HepG2 (cell line): Measurements from ENCODE around the gene SPON2. TPM values are rescaled to one million over a fixed set of nuclear protein-coding genes. Genes with fewer than 3 reads are reported as not detected.

ENCODE experiments used
- CC2D1A ChIP-seq: sonication (generic); formaldehyde crosslinking; IDR thresholded peaks from 2 replicates; pipeline ENCODE4 v1.8.1; 2023; ENCODE audit warnings: mild to moderate bottlenecking, missing genetic modification reagents
- ELF4 ChIP-seq: sonication (generic); formaldehyde crosslinking; IDR thresholded peaks from 2 replicates; pipeline ENCODE4 v1.5.0; 2020; ENCODE audit warnings: missing genetic modification reagents, mild to moderate bottlenecking, moderate library complexity, borderline replicate concordance
- FOXO1 ChIP-seq: sonication (generic); formaldehyde crosslinking; IDR thresholded peaks from 2 replicates; pipeline ENCODE4 v1.4.0; 2020; ENCODE audit warnings: missing genetic modification reagents
- HNRNPUL1 ChIP-seq: fragments of 200-400 bp; formaldehyde crosslinking; IDR thresholded peaks from 2 replicates; pipeline ENCODE4 v1.6.1; 2017; ENCODE audit warnings: low read depth, mild to moderate bottlenecking, low read length, moderate library complexity
- MAFK ChIP-seq, 2 experiments: IDR thresholded peaks in 1 of 2; conservative IDR thresholded peaks in 1 of 2; 2 replicates each; pipeline ENCODE4 v1.6.1; 2011; ENCODE audit warnings: improper control_type of control experiment in 2 of 2, low read length in 2 of 2
- MBNL3 ChIP-seq: fragments of 250-450 bp; sonication (Bioruptor Pico); conservative IDR thresholded peaks from 2 replicates; pipeline ENCODE4 v1.8.0; 2022; ENCODE audit warnings: mild to moderate bottlenecking, inconsistent platforms
- PHF8 ChIP-seq: sonication (generic); formaldehyde crosslinking; IDR thresholded peaks from 2 replicates; pipeline ENCODE4 v1.5.0; 2020; ENCODE audit warnings: missing genetic modification reagents
- PLRG1 ChIP-seq: fragments of 450-650 bp; conservative IDR thresholded peaks from 2 replicates; pipeline ENCODE4 v1.6.1; 2016
- RXRB ChIP-seq: IDR thresholded peaks from 2 replicates; pipeline ENCODE4 v1.6.1; 2016; ENCODE audit warnings: borderline replicate concordance, missing genetic modification reagents, missing compliant biosample characterization
- SOX6 ChIP-seq, 2 experiments: fragments of 450-650 bp in 1 of 2; sonication (generic) in 1 of 2; formaldehyde crosslinking in 1 of 2; IDR thresholded peaks; 2 replicates each; pipeline versions ENCODE4 v1.4.0 to v1.6.1; 2017 to 2020; ENCODE audit warnings: antibody characterized with exemption in 1 of 2, mild to moderate bottlenecking in 1 of 2, missing genetic modification reagents in 1 of 2
- XBP1 ChIP-seq: sonication (generic); formaldehyde crosslinking; IDR thresholded peaks from 2 replicates; pipeline ENCODE4 v1.5.0; 2020; ENCODE audit warnings: missing genetic modification reagents
- ZC3H13 ChIP-seq: sonication (generic); formaldehyde crosslinking; IDR thresholded peaks from 2 replicates; pipeline ENCODE4 v1.8.1; 2023; ENCODE audit warnings: mild to moderate bottlenecking, missing genetic modification reagents, moderate library complexity
- ZMAT3 ChIP-seq: sonication (generic); formaldehyde crosslinking; conservative IDR thresholded peaks from 2 replicates; pipeline ENCODE4 v1.7.0; 2021; ENCODE audit warnings: missing genetic modification reagents
- ZNF121 ChIP-seq: sonication (generic); formaldehyde crosslinking; IDR thresholded peaks from 2 replicates; pipeline ENCODE4 v1.5.0; 2020; ENCODE audit warnings: mild to moderate bottlenecking, missing genetic modification reagents
- ZNF205 ChIP-seq: IDR thresholded peaks from 2 replicates; pipeline ENCODE4 v1.6.1; 2018; ENCODE audit warnings: missing biosample characterization, missing genetic modification reagents
- ZNF296 ChIP-seq: sonication (generic); formaldehyde crosslinking; conservative IDR thresholded peaks from 2 replicates; pipeline ENCODE4 v1.5.0; 2020; ENCODE audit warnings: mild to moderate bottlenecking, missing genetic modification reagents
- ZNF468 ChIP-seq: sonication (generic); formaldehyde crosslinking; IDR thresholded peaks from 2 replicates; pipeline ENCODE4 v1.8.0; 2022; ENCODE audit warnings: mild to moderate bottlenecking, moderate library complexity, missing genetic modification reagents
- ZNF619 ChIP-seq: sonication (generic); formaldehyde crosslinking; IDR thresholded peaks from 2 replicates; pipeline ENCODE4 v1.4.0; 2020; ENCODE audit warnings: mild to moderate bottlenecking, missing genetic modification reagents
- ZNF713 ChIP-seq: sonication (generic); formaldehyde crosslinking; IDR thresholded peaks from 2 replicates; pipeline ENCODE4 v1.4.0; 2020; ENCODE audit warnings: mild to moderate bottlenecking, missing genetic modification reagents
- ZNF878 ChIP-seq: sonication (generic); formaldehyde crosslinking; IDR thresholded peaks from 2 replicates; pipeline ENCODE4 v1.8.1; 2023; ENCODE audit warnings: mild to moderate bottlenecking, missing genetic modification reagents, moderate library complexity
- ZSCAN9 ChIP-seq: IDR thresholded peaks from 2 replicates; pipeline ENCODE4 v1.6.1; 2016; ENCODE audit warnings: borderline replicate concordance
- polyA plus RNA-seq, 8 experiments: library from polyadenylated mRNA; depleted of rRNA in 3 of 8; stranded (reverse) in 7 of 8; unstranded in 1 of 8; fragments of >200 nt; fragmentation: Illumina TruSeq in 4 of 8; extraction: Trizol in 4 of 8; gene quantifications; 2 replicates each; pipeline versions ENCODE4 v1.2.1 to v1.2.3, GENCODE V29; 2011 to 2016; ENCODE audit warnings: low read depth in 4 of 8, missing spikeins in 1 of 8, mixed read lengths in 1 of 8; ENCODE audit not compliant: insufficient read depth in 1 of 8
- total RNA-seq, 5 experiments: library from RNA; depleted of rRNA; stranded (reverse); fragments of >200 nt; fragmentation: Illumina TruSeq; extraction: Trizol; gene quantifications; 2 replicates each; pipeline ENCODE4 v1.2.3, GENCODE V29; 2016; ENCODE audit warnings: low read depth in 1 of 5
- TF ChIP-seq, protein P1 (sequence below): IDR thresholded peaks from 2 replicates; pipeline ENCODE4 v1.6.1; 2012; ENCODE audit warnings: inconsistent platforms
- TF ChIP-seq, protein P2 (sequence below): sonication (generic); formaldehyde crosslinking; IDR thresholded peaks from 2 replicates; pipeline ENCODE4 v1.4.0; 2020; ENCODE audit warnings: missing genetic modification reagents
- TF ChIP-seq, protein P3 (sequence below): sonication (generic); formaldehyde crosslinking; IDR thresholded peaks from 2 replicates; pipeline ENCODE4 v1.4.0; 2020; ENCODE audit warnings: missing genetic modification reagents
- TF ChIP-seq, protein P4 (sequence below), 2 experiments: sonication (generic) in 1 of 2; formaldehyde crosslinking in 1 of 2; IDR thresholded peaks; 2 replicates each; pipeline versions ENCODE4 v1.5.1 to v1.6.1; 2011 to 2020; ENCODE audit warnings: borderline replicate concordance in 1 of 2, low read depth in 1 of 2, low read length in 1 of 2, mild to moderate bottlenecking in 1 of 2, missing genetic modification reagents in 1 of 2, moderate library complexity in 1 of 2

SPON2 gene
- total and polyA plus RNA-seq, 2 of the 13 experiments (the other 11 are each of a cell fraction or from before 2014, with no cell fraction given) = 17.4 to 55.2 TPM

GRCh38 chr4:1172971-1173757 is 781 bp upstream of the SPON2 start (continued):
- no peak for TF ChIP-seq SOX6 (IDR thresholded peaks at IDR 0.05)
- TF ChIP-seq SOX6 (CRISPR knock-in tag; IDR thresholded peaks at IDR 0.05) = peak; percentile 58
- no peak for TF ChIP-seq ZNF296 (CRISPR knock-in tag)
- TF ChIP-seq ELF4 (CRISPR knock-in tag) = no peak
- no peak for TF ChIP-seq XBP1 (CRISPR knock-in tag)
- TF ChIP-seq MBNL3 (CRISPR knock-in tag) = no peak
- TF ChIP-seq ZNF121 = no peak
- TF ChIP-seq ZNF619 (CRISPR knock-in tag) = no peak
- no peak for TF ChIP-seq MAFK (conservative IDR thresholded peaks at IDR 0.05 in 1 of 2, IDR thresholded peaks at IDR 0.05 in 1 of 2; ENCODE audit: low read length in 2 of 2)
- TF ChIP-seq, protein P1, sequence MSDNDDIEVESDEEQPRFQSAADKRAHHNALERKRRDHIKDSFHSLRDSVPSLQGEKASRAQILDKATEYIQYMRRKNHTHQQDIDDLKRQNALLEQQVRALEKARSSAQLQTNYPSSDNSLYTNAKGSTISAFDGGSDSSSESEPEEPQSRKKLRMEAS = peak; percentile 34; the same call in 1 of the 2 replicates
- no peak; the same call in 1 of the 2 replicates for TF ChIP-seq ZNF878 (CRISPR knock-in tag)
- no peak for TF ChIP-seq ZSCAN9 (CRISPR knock-in tag)
- TF ChIP-seq, protein P2, sequence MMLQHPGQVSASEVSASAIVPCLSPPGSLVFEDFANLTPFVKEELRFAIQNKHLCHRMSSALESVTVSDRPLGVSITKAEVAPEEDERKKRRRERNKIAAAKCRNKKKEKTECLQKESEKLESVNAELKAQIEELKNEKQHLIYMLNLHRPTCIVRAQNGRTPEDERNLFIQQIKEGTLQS (CRISPR knock-in tag) = no peak
- TF ChIP-seq PLRG1 = no peak
- TF ChIP-seq, protein P3, sequence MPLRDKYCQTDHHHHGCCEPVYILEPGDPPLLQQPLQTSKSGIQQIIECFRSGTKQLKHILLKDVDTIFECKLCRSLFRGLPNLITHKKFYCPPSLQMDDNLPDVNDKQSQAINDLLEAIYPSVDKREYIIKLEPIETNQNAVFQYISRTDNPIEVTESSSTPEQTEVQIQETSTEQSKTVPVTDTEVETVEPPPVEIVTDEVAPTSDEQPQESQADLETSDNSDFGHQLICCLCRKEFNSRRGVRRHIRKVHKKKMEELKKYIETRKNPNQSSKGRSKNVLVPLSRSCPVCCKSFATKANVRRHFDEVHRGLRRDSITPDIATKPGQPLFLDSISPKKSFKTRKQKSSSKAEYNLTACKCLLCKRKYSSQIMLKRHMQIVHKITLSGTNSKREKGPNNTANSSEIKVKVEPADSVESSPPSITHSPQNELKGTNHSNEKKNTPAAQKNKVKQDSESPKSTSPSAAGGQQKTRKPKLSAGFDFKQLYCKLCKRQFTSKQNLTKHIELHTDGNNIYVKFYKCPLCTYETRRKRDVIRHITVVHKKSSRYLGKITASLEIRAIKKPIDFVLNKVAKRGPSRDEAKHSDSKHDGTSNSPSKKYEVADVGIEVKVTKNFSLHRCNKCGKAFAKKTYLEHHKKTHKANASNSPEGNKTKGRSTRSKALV = no peak
- TF ChIP-seq RXRB (CRISPR knock-in tag) = no peak; the same call in 1 of the 2 replicates
- TF ChIP-seq HNRNPUL1 = no peak
- TF ChIP-seq FOXO1 = peak; percentile 24
- no peak for TF ChIP-seq CC2D1A (CRISPR knock-in tag)
- TF ChIP-seq, protein P4, sequence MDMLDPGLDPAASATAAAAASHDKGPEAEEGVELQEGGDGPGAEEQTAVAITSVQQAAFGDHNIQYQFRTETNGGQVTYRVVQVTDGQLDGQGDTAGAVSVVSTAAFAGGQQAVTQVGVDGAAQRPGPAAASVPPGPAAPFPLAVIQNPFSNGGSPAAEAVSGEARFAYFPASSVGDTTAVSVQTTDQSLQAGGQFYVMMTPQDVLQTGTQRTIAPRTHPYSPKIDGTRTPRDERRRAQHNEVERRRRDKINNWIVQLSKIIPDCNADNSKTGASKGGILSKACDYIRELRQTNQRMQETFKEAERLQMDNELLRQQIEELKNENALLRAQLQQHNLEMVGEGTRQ (IDR thresholded peaks at IDR 0.05; ENCODE audit: low read depth, low read length) = no peak
- TF ChIP-seq, protein P4 (CRISPR knock-in tag; IDR thresholded peaks at IDR 0.05; ENCODE audit: borderline replicate concordance) = no peak
- TF ChIP-seq ZC3H13 (CRISPR knock-in tag) = no peak; the same call in 1 of the 2 replicates
- no peak for TF ChIP-seq ZNF205 (CRISPR knock-in tag)
- no peak for TF ChIP-seq PHF8 (CRISPR knock-in tag)
- TF ChIP-seq ZNF713 (CRISPR knock-in tag) = no peak
- no peak for TF ChIP-seq ZMAT3
- no peak for TF ChIP-seq ZNF468 (CRISPR knock-in tag)
